OCI-LY1 (cell line): ENCODE results near the gene SLC25A26.
"Not testable (repeated sequence)": the region's sequence is repeated elsewhere in the genome, so short reads cannot be mapped to it uniquely, and the experiment has no call there.

ENCODE experiments used
- EZH2 ChIP-seq: fragments of 200-600 bp; sonication (generic), shearing (Covaris generic); IDR thresholded peaks from 2 replicates; pipeline ENCODE4 v1.8.0; 2017; ENCODE audit warnings: borderline replicate concordance, mixed run types, mild to moderate bottlenecking, antibody characterized with exemption, low read length, moderate library complexity, mixed read lengths
- TF ChIP-seq, protein P1 (sequence below): fragments of 200-600 bp; sonication (generic), shearing (Covaris generic); IDR thresholded peaks from 2 replicates; pipeline ENCODE4 v1.5.1; 2017; ENCODE audit warnings: mild to moderate bottlenecking, antibody characterized with exemption, low read length, moderate library complexity, mixed read lengths

DNA sequence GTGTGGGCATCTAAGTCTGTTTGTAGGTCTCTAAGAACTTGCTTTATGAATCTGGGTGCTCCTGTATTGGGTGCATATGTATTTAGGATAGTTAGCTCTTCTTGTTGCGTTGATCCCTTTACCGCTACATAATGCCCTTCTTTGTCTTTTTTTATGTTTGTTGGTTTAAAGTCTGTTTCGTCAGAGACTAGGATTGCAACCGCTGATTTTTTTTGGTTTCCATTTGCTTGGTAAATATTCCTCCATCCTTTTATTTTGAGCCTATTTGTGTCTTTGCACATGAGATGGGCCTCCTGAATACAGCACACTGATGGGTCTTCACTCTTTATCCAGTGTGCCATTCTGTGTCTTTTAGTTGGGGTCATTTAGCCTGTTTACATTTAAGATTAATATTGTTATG lies 71.1 kb downstream of the SLC25A26 start:
- TF ChIP-seq, protein P1, sequence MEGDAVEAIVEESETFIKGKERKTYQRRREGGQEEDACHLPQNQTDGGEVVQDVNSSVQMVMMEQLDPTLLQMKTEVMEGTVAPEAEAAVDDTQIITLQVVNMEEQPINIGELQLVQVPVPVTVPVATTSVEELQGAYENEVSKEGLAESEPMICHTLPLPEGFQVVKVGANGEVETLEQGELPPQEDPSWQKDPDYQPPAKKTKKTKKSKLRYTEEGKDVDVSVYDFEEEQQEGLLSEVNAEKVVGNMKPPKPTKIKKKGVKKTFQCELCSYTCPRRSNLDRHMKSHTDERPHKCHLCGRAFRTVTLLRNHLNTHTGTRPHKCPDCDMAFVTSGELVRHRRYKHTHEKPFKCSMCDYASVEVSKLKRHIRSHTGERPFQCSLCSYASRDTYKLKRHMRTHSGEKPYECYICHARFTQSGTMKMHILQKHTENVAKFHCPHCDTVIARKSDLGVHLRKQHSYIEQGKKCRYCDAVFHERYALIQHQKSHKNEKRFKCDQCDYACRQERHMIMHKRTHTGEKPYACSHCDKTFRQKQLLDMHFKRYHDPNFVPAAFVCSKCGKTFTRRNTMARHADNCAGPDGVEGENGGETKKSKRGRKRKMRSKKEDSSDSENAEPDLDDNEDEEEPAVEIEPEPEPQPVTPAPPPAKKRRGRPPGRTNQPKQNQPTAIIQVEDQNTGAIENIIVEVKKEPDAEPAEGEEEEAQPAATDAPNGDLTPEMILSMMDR = not testable (repeated sequence)
- TF ChIP-seq EZH2 = not testable (repeated sequence)
